GM12892 (cell line): ENCODE results near the gene FGF12.

Experiments
- POLR2A ChIP-seq: IDR thresholded peaks from 2 replicates; pipeline ENCODE4 v1.6.1; 2011; ENCODE audit warnings: low read depth, low read length, control low read depth
- POLR2AphosphoS5 ChIP-seq: IDR thresholded peaks from 2 replicates; pipeline ENCODE4 v1.6.1; 2011; ENCODE audit warnings: low read depth, low read length, control low read depth
- TAF1 ChIP-seq: IDR thresholded peaks from 2 replicates; pipeline ENCODE4 v1.6.1; 2011; ENCODE audit warnings: low read depth, mild to moderate bottlenecking, control low read depth, low read length, borderline replicate concordance

DNA sequence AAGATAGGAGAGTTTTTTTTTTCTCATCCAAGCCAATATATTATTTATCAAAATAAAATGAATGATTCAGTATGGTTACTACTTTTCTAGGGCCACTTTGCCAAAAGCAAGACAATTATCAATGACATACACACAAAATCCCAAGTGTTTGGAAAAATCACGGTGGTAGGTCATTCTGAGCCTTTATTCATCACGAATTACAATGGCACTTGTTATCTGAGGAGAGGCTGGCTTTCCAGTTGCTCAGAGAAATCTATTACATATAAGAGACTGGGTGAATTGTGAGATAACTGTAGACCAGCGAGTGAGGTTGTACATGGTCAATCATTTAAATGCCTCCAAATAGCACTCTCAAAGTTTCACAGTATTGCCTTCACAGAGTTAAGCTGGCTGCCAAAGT, 20.4 kb upstream of the FGF12 start:
- no peak for TF ChIP-seq POLR2A
- TF ChIP-seq POLR2AphosphoS5: no peak
- TF ChIP-seq TAF1: no peak
